Brain microvascular endothelial cell (primary cell): ENCODE measurements around the gene RCL1.
"Not testable (repeated sequence)": the region's sequence is repeated elsewhere in the genome, so short reads cannot be mapped to it uniquely, and the experiment has no call there.

Experiments
- DNase-seq: peaks from one replicate; pipeline ENCODE4 v3.0.0-alpha.2; 2020
- H3K27ac ChIP-seq: fragments of 250-450 bp; sonication (Bioruptor Pico); 2 replicates; pipeline ENCODE4 v1.5.1; 2020; ENCODE audit warnings: mild to moderate bottlenecking, moderate library complexity
- H3K27me3 ChIP-seq: fragments of 250-450 bp; sonication (Bioruptor Pico); replicated peaks from 2 replicates; pipeline ENCODE4 v1.5.1; 2020; ENCODE audit warnings: mild to moderate bottlenecking
- H3K36me3 ChIP-seq: fragments of 250-450 bp; sonication (Bioruptor Pico); replicated peaks from 2 replicates; pipeline ENCODE4 v1.5.1; 2020; ENCODE audit warnings: mild to moderate bottlenecking
- H3K4me3 ChIP-seq: 2 replicates; pipeline ENCODE4 v1.5.1; 2011; ENCODE audit warnings: low read depth, mild to moderate bottlenecking, control low read depth, low read length, moderate library complexity
- CTCF ChIP-seq: IDR thresholded peaks from 2 replicates; pipeline ENCODE4 v1.5.1; 2011; ENCODE audit warnings: low read depth, mild to moderate bottlenecking, moderate library complexity, low read length, control low read depth, inconsistent platforms; ENCODE audit errors: missing control alignments
- in situ Hi-C: cut with HindIII; loops from 2 replicates; pipeline ENCODE4 v1.10.0; 2017; ENCODE audit warnings: low sequenced_read_pairs, low pct_ligation_motif_present

The RCL1 gene

GRCh38 chr9:4780651-4781050 lies 12.1 kb upstream of the RCL1 start:
- TF ChIP-seq CTCF, result no peak
- DNase-seq, result no peak
- no peak overlapping the region for H3K4me3 ChIP-seq
- no peaks in the 10 kb centered on the region for H3K36me3 ChIP-seq
- H3K27ac ChIP-seq, result no peak overlapping the region
- in situ Hi-C loops, result no loop called here
- no peaks in the 10 kb centered on the region for H3K27me3 ChIP-seq

DNA sequence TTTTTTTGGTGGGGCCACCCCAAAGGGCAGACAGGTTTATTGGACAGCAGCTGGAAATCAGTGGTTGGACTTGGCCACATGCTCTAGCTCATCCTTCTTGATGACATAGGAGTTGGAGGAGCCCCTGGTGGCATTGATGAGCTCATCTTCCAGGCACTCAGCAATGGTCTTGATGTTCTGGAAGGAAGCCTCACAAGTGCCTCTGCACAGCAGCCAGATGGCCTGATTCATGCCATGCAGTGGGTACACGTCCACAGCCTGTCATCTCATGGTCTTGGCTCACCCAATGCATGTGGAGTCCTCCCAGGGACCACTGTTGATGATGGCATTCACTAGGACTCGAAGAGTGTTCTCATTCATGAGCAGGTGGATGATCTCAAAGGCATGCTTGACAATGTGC lies 11.3 kb upstream of the RCL1 start:
- Histone ChIP-seq H3K27ac (no peak overlapping the region), H3K27me3 (no peaks in the 10 kb centered on the region), H3K4me3 (no peak overlapping the region), H3K36me3 (no peaks in the 10 kb centered on the region)
- TF ChIP-seq CTCF, result no peak
- DNase-seq, result no peak
- in situ Hi-C loops, result no loop called here

- DNase-seq, H3K27ac ChIP-seq, H3K27me3 ChIP-seq, H3K36me3 ChIP-seq, H3K4me3 ChIP-seq, in situ Hi-C loops: not testable (repeated sequence)
Observed at GRCh38 chr9:4783191-4783590, 9.6 kb upstream of the RCL1 start.

DNA sequence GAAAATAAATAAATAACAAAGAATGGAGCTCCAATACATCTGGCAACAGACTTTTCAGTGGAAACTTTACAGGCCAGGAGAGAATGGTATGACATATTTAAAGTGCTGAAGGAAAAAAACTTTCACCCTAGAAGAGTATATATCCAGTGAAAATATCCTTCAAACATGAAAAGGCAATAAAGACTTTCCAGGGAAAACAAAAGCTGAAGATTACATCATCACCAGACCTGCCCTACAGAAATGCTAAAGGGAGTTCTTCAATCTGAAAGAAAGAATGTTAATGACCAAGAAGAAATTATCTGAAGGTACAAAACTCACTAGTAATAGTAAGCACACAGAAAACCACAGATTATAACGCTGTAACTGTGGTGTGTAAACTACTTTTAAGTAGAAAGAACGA lies 8.3 kb upstream of the RCL1 start:
- no peak for DNase-seq
- Histone ChIP-seq H3K4me3 (no peak overlapping the region), H3K27me3 (no peaks in the 10 kb centered on the region), H3K36me3 (no peaks in the 10 kb centered on the region), H3K27ac (no peak overlapping the region)
- in situ Hi-C loops, result no loop called here
- TF ChIP-seq CTCF, result no peak

GRCh38 chr9:4786599-4786998 lies 6.1 kb upstream of the RCL1 start:
- in situ Hi-C loops, result no loop called here
- H3K36me3 ChIP-seq, result no peaks in the 10 kb centered on the region
- TF ChIP-seq CTCF, result no peak
- no peak for DNase-seq
- no peaks in the 10 kb centered on the region for H3K27me3 ChIP-seq
- H3K4me3 ChIP-seq, result no peak overlapping the region
- no peak overlapping the region for H3K27ac ChIP-seq

DNA sequence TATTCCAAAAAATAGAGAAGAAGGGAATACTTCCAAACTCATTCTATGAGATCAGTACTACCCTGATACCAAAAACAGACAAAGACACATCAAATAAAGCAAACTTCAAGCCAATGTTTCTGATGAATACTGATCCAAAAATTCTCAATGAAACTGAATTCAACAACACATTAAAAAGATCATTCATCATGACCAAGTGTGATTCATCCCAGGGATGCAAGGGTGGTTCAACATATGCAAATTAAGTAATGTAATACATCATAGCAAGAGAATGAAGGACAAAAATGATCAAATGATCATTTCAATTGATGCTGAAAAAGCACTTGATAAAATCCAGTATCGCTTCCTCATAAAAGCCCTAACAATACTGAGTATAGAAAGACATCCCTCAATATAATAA lies 4.9 kb upstream of the RCL1 start:
- in situ Hi-C loops, result no loop called here
- Histone ChIP-seq H3K36me3 (no peaks in the 10 kb centered on the region), H3K27ac (no peak overlapping the region), H3K27me3 (no peaks in the 10 kb centered on the region), H3K4me3 (no peak overlapping the region)
- DNase-seq, result no peak
- TF ChIP-seq CTCF, result no peak
